Loucy (cell line): ENCODE measurements around the gene FAM168B.

ENCODE experiments used
- EZH2phosphoT487 ChIP-seq: fragments of 200-600 bp; IDR thresholded peaks from 2 replicates; pipeline ENCODE4 v1.6.1; 2018; ENCODE audit warnings: antibody characterized with exemption, mild to moderate bottlenecking, moderate library complexity, borderline replicate concordance
- TF ChIP-seq, protein P1 (sequence below): fragments of 200-600 bp; sonication (generic); conservative IDR thresholded peaks from 2 replicates; pipeline ENCODE4 v1.5.1; 2014; ENCODE audit warnings: mild to moderate bottlenecking, antibody characterized with exemption, low read length

- TF ChIP-seq, protein P1, sequence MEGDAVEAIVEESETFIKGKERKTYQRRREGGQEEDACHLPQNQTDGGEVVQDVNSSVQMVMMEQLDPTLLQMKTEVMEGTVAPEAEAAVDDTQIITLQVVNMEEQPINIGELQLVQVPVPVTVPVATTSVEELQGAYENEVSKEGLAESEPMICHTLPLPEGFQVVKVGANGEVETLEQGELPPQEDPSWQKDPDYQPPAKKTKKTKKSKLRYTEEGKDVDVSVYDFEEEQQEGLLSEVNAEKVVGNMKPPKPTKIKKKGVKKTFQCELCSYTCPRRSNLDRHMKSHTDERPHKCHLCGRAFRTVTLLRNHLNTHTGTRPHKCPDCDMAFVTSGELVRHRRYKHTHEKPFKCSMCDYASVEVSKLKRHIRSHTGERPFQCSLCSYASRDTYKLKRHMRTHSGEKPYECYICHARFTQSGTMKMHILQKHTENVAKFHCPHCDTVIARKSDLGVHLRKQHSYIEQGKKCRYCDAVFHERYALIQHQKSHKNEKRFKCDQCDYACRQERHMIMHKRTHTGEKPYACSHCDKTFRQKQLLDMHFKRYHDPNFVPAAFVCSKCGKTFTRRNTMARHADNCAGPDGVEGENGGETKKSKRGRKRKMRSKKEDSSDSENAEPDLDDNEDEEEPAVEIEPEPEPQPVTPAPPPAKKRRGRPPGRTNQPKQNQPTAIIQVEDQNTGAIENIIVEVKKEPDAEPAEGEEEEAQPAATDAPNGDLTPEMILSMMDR, result no peak
- no peak for TF ChIP-seq EZH2phosphoT487
Measured at GRCh38 chr2:131047920-131048560, 45.2 kb downstream of the FAM168B start.
